ENCODE measurements around the gene TESK1. TPM values are rescaled to one million over a fixed set of nuclear protein-coding genes. Genes with fewer than 3 reads are reported as not detected.
A peak's percentile ranks its signal among the peaks of the same experiment; 100 is the strongest.

TESK1 gene
- total and polyA plus RNA-seq, 2 of the 4 experiments (the other 2 are of a cell fraction) = 3.4 to 21.0 TPM

DNA sequence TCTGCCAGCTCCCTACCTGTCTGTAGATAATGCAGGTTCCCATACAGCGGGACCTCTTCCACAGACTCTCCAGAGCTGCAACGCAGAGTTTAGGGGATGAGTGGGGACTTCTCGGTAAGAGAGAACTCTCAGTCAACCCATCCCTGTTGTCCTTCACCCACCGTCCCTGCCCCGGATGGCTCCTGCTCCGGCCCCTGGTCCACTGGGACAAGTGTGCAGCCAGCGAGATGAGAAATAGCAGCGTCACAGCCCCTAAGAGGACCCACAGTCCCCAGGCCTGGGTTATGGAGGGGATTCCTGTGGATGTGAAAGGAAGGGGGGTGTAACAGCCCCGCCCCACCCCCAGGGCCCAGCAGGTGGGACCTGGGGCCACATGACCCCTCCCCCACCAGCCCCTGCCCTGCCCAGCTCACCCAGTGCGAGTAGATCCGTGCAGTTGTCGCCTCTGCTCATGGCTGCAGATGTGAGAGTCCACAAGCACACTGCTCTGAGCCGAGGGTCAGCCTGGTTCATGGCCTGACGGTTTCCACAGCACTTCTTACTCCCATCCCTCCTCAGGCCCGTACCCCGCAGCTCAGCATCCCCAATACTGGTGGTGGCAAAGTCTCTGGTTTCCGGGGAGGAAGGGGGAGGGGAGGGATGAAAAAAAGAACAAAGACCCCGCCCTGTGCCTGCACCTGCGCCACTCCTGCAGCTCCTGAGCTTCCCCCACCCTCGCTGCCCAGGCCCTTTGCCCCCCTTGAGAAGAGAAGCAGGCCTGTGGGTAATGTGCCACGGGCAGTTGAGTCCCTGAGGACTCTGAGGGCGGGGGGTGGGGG lies 45.5 kb downstream of the TESK1 start, which contains the start of gene SIT1:
Gene SIT1 (minus strand): TSS at position 591 of the 818 bp plus-strand sequence. CDS start 78 bp downstream, at position 513.
- H3K56ac ChIP-seq (ENCODE audit: extremely low read depth, insufficient read depth, low read length) = no peak within 1 kb of the TSS
- peaks cover 4% of the 10 kb centered on the region; the same call in 1 of the 2 replicates for H3K9me1 ChIP-seq (ENCODE audit: insufficient read depth, low read length)
- DNase-seq = no peak
- H3K36me3 ChIP-seq (ENCODE audit: control insufficient read depth, insufficient read depth, low read length) = no peaks in the 10 kb centered on the region
- H3K79me1 ChIP-seq (ENCODE audit: low read depth in 1 of 2, low read length in 2 of 2) = 0 out of 4 replicates have a peak, but pooled peaks cover 0 to 4% of the 10 kb centered on the region in 2 experiments
- no peak within 1 kb of the TSS for H3K18ac ChIP-seq (ENCODE audit: low read depth, low read length)
- POLR2A ChIA-PET (ENCODE audit: unreplicated experiment) = no interaction called here
- no peak within 1 kb of the TSS; the same call in 1 of the 2 replicates for H4K91ac ChIP-seq (ENCODE audit: insufficient read depth, low read depth, low read length)
- H2AK5ac ChIP-seq (ENCODE audit: low read depth, low read length) = no peak within 1 kb of the TSS
- no peak within 1 kb of the TSS for H2BK120ac ChIP-seq (ENCODE audit: low read depth, low read length)
- intact Hi-C loops (cut with micrococcal nuclease) (loop anchor here (10.0 kb wide), 2 partner anchors 164 to 166 kb away; partner anchors contain the start of genes HINT2 and SPAG8), in situ Hi-C loops (cut with MboI; ENCODE audit: low sequenced_read_pairs) (loop anchor here (10.0 kb wide), 1 partner anchor 146 kb away; no protein-coding TSS in a partner anchor), dilution Hi-C loops (cut with HindIII; ENCODE audit: low sequenced_read_pairs, unreplicated experiment) (no loop called here)
- no peak within 1 kb of the TSS for H3K4ac ChIP-seq (ENCODE audit: low read depth, low read length)
- H3K23ac ChIP-seq (ENCODE audit: low read depth, low read length) = no peak within 1 kb of the TSS
- H2BK15ac ChIP-seq (ENCODE audit: low read depth, low read length) = no peak within 1 kb of the TSS
- H2BK20ac ChIP-seq (ENCODE audit: low read depth, low read length) = no peak within 1 kb of the TSS
- H4K5ac ChIP-seq (ENCODE audit: low read depth, low read length) = no peak within 1 kb of the TSS
- H3K4me3 ChIP-seq (ENCODE audit: insufficient read depth, low read depth, low read length) = no peak within 1 kb of the TSS
- H2BK5ac ChIP-seq (ENCODE audit: low read depth, low read length, poor library complexity, severe bottlenecking) = no peak within 1 kb of the TSS
- peak within 1 kb of the TSS; percentile 73 for H2AFZ ChIP-seq (replicated peaks; ENCODE audit: low read length, poor library complexity)
- no peak within 1 kb of the TSS for H4K8ac ChIP-seq (ENCODE audit: low read depth in 2 of 2, low read length in 2 of 2)
- no peak within 1 kb of the TSS for H3K4me2 ChIP-seq (ENCODE audit: low read depth, low read length)
- TF ChIP-seq MAFK (IDR thresholded peaks at IDR 0.05; ENCODE audit: low read depth, low read length) (no peak), BHLHE40 (IDR thresholded peaks at IDR 0.05; ENCODE audit: low read depth, low read length) (no peak), RFX5 (IDR thresholded peaks at IDR 0.05; ENCODE audit: low read depth, low read length) (no peak), RCOR1 (IDR thresholded peaks at IDR 0.05; ENCODE audit: insufficient replicate concordance, low read length) (no peak)
- H3K14ac ChIP-seq (replicated peaks; ENCODE audit: low read depth, low read length) = no peak within 1 kb of the TSS
- WGBS, 2 experiments (ENCODE audit: extremely low coverage in 2 of 2, insufficient read length in 1 of 2) = 55% methylated on average over 4 of the region's 22 CpGs; no CpG with 5 or more reads in 1 of the 2 experiments
- no peaks in the 10 kb centered on the region for H4K20me1 ChIP-seq (ENCODE audit: insufficient read depth, low read length)
- no peaks in the 10 kb centered on the region for H3K9me3 ChIP-seq (ENCODE audit: control insufficient read depth, insufficient read depth, low read length)
- BruUV-seq (replicated peaks) = no TSS peak
- H3K27ac ChIP-seq (ENCODE audit: insufficient read depth, low read length) = no peak within 1 kb of the TSS
- CTCF ChIA-PET = no interaction called here
- H2AK9ac ChIP-seq (replicated peaks; ENCODE audit: low read depth, low read length, poor library complexity) = peak within 1 kb of the TSS; percentile 39
- peaks cover 14% of the 10 kb centered on the region for H3K4me1 ChIP-seq (ENCODE audit: control insufficient read depth, insufficient read depth, low read length)
- no peak for ATAC-seq (ENCODE audit: low read depth)
- no peaks in the 10 kb centered on the region for H3K27me3 ChIP-seq (ENCODE audit: control insufficient read depth, insufficient read depth, low read length)
- no peak within 1 kb of the TSS for H3K9ac ChIP-seq (ENCODE audit: low read depth, low read length)

All from IMR-90 (cell line).